Measurements from ENCODE around the gene ZP3.

- TF ChIP-seq CTCF (IDR thresholded peaks at IDR 0.05) (no peak), EP300 (IDR thresholded peaks at IDR 0.05) (no peak), POLR2A (IDR thresholded peaks at IDR 0.05; ENCODE audit: low read depth) (no peak), POLR2AphosphoS5 (IDR thresholded peaks at IDR 0.05) (no peak)
These were observed 406 bp downstream of the ZP3 start for GRCh38 chr7:76425156-76425555.
